ENCODE measurements around the gene TMEM33.
"Not testable (repeated sequence)": the region's sequence is repeated elsewhere in the genome, so short reads cannot be mapped to it uniquely, and the experiment has no call there.

Gene TMEM33

DNA sequence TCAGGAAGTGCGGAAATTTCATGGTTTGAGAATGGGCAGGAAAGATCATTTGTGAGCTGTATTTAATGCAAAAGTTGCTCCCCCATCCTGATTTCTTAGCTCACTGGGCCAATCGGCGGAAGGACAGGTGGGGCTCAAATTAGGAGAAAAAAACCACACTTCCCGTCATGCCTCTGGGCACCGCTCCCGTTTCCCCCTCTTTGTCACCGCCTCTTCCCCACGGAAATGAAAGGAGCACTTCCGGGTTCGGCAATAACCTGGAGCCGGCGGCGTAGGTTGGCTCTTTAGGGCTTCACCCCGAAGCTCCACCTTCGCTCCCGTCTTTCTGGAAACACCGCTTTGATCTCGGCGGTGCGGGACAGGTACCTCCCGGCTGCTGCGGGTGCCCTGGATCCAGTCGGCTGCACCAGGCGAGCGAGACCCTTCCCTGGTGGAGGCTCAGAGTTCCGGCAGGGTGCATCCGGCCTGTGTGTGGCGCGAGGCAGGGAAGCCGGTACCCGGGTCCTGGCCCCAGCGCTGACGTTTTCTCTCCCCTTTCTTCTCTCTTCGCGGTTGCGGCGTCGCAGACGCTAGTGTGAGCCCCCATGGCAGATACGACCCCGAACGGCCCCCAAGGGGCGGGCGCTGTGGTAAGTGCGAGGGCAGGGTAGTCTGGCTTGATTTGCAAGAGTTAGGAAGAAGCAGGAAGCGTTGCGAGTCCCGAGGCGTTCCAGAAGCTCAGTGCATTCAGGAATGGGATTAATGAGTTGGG, at the start of gene TMEM33:
Gene TMEM33, plus strand, starts transcription at position 529 of the 751 bp plus-strand sequence. Its CDS starts 56 bp downstream, at position 585.
- DNase-seq = peak; percentile 65

GRCh38 chr4:41885456-41885855, 49.8 kb upstream of the TMEM33 start:
- no peak for DNase-seq

GRCh38 chr4:41887277-41887676, 48.0 kb upstream of the TMEM33 start:
- DNase-seq = no peak

DNA sequence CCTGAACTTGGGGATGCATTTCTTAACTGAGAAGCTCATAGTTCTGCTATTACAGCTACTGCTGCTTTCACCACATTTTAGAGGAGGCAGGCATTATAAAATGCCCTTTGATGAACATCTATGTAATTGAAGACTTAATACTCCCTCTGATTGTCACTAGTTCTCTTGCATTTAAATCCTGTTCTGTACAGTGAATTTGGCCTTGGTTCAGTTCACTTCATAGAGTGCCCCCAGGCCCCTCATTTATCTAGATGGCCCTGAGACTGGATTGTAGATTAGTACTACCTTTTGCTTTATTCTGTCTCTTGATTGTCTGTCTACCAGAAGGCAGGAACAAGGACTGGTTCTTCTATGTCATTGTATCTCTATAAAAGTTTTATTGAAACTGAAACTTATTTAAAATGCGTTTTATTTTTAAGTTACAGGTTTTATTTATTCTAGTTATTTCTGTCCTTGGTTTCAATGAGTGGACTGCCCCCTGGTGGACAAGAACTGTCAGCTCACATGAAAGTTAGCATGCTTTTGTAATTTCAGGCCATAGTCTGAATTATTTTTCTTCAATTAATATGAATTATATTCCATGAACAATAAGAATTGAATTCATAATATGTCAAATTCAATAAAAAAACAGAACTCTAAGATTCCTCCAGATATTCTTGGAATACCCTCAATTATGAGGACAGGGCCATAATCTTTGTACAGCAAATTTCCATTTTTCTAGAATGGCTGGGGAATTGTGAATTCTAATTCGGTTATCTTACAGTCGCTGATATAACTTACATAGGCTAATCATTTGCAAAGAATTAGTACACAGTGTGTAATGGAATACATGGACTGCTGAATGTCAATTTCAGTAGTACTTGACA, 47.2 kb upstream of the TMEM33 start:
- no peak for DNase-seq

GRCh38 chr4:41888687-41889074, 46.5 kb upstream of the TMEM33 start:
- DNase-seq = no peak

- no peak for DNase-seq
Measured at GRCh38 chr4:41889317-41889716, 45.9 kb upstream of the TMEM33 start.

DNA sequence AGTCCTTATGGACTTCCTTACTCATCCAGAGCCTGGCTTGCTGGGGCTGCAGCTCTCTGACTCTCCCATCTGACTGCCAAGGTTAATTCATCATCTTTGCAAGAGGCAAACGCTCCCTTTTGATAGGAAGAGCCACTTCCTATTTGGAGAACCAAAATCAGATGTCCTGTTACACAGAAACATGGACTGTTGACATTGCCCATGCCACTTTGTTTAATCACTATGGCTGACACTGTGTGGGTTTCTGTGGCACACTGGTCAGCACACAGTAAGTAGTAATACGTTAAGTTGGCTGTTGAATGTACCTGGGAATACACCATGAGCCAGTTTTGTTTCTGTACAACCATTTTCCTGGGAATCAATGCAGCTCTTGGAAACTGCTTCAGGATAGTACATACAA, 45.1 kb upstream of the TMEM33 start:
- no peak for DNase-seq

GRCh38 chr4:41896648-41897047, 38.6 kb upstream of the TMEM33 start:
- no peak for DNase-seq

GRCh38 chr4:41897698-41898097, 37.5 kb upstream of the TMEM33 start:
- DNase-seq = no peak

GRCh38 chr4:41909136-41909535, 26.1 kb upstream of the TMEM33 start:
- not testable (repeated sequence) for DNase-seq

DNA sequence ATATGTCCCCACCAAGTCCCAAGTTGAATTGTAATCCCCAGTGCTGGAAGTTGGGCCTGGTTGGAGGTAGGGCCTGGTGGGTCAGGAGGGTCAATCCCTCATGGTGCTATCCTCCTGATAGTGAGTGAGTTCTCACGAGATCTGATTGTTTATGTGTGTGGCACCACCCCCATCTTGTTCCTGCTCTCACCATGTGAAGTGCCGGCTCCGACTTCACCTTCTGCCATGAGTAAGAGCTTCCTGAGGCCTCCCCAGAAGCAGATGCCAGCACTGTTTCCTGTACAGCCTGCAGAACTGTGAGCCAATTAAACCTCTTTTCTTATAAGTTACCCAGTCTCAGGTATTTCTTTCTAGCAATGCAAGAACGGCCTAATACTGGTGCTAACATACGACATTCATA, 22.7 kb upstream of the TMEM33 start:
- DNase-seq = no peak

DNA sequence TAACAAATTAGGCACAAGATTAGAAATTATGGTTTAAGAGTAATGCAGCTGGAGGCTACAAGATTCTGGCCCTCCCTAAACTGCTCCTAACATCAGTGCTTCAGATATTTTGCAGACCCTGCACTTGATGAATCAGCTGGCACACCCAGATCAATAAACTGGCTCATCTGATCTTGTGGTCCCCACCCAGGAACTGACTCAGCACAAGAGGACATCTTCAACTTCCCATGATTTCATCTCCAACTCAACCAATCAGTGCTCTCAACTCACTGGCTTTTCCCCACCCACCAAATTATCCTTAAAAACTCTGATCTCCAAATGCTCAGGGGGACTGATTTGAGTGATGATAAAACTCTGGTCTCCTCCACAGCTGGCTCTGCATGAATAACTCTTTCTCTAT, 21.7 kb upstream of the TMEM33 start:
- DNase-seq = no peak

DNA sequence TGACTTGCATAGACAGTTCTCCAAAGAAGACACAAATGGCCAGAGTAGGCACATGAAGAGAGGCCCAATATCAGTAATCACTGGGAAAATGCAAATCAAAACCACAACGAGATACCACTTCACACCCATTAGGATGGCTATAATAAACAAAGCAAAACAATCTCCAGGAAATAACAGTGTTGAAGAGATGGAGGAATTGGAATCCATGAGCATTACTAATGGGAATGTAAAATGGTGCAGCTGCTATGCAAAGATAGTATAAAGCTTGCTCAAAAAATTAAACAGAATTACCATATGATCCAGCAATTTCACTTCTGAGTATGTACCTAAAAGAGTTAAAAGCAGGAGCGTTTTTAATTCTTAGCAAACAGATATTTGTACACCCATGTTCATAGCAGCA, 17.0 kb upstream of the TMEM33 start:
- no peak for DNase-seq

GRCh38 chr4:41920416-41920815, 14.8 kb upstream of the TMEM33 start:
- DNase-seq = not testable (repeated sequence)

DNA sequence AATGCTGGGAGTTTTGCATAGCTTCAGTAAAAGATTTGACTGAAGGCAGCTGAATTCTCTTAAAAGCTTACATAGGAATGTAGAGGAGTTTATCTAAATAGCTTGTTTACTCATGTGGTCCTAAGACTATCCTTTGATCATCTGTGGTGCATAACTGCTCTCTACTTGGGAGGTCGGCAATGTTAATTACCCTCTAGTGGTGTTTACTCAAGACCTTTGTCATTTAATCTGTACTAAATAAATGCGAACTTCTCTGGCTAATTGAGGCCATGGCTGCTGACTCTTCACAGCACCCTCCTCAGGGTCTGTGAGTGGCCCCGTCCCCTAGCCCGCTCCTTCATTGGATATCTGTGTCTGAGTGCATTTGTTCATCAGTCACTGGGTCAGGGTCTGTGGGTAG, 13.8 kb upstream of the TMEM33 start:
- DNase-seq = no peak

- no peak for DNase-seq
Measured at GRCh38 chr4:41927796-41928499, 7.3 kb upstream of the TMEM33 start.

DNA sequence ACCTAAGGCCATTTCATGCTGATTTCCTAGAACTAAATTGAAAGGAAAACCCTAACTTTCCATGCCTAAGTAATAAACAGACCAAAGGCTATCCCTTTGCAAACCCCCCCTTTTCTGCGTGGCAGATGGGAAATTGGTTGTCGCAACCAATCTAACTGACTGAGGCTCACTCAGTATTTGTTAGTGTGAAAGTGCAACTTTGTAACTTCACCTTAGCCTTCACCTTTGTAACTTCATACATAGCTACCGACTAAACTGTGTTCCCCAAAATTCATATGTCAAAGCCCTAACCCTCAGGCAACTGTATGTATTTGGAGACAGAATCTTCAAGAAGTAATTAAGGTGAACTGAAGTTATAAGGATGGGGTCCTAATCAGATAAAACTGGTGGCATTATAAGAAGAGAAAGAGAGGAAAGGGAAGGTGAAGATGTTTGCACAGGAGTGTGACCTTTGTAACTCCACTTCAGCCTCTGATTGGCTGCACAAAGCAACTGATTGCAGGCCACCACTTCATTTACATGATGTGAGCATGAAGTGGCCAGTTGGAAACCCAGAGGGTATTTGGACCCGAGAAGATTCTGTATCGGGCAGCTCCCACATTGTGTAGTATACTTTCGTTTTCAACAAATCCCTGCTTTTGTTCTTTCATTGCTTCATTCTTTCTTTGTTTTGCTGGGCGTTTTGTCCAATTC, 4.9 kb upstream of the TMEM33 start:
- DNase-seq = no peak

- DNase-seq = no peak
Measured at GRCh38 chr4:41932988-41933387, 2.2 kb upstream of the TMEM33 start.

GRCh38 chr4:41933997-41934503, 1.2 kb upstream of the TMEM33 start:
- DNase-seq = no peak

DNA sequence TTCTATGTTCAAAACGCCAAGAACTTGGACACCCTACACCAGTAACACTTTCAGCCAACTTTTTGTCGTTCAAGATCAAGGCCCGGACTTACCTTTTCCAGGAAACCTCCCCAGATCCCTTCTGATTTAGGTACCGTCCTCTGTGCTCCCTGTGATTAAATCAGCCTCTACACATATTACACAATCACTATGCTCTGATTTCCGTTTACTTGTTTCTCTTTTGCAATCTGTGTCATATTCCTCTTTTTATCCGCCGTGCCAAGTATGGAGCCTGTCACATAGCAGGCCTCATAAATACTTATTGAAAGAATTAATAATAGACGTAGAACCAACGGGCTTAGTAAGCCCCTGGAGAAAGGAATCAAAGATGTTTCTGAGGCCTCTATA, 722 bp upstream of the TMEM33 start:
- no peak for DNase-seq

GRCh38 chr4:41935652-41936021, 408 bp downstream of the TMEM33 start:
- no peak for DNase-seq

- no peak for DNase-seq
Measured at GRCh38 chr4:41939016-41939626, 3.9 kb downstream of the TMEM33 start.
